ENCODE data around the gene KLHL17. TPM values are rescaled to one million over a fixed set of nuclear protein-coding genes. Genes with fewer than 3 reads are reported as not detected.

KLHL17 gene
- total RNA-seq, 2 donors from 2014 or later: 10.9 to 24.5 TPM

GRCh38 chr1:966135-966703 is 5.8 kb downstream of the KLHL17 start, which contains the start of gene PLEKHN1:
TSS of gene PLEKHN1 (plus strand) at chr1:966482. CDS start at chr1:966532, 50 bp downstream.
- WGBS: 2% methylated on average over 17 of the region's 31 CpGs
- intact Hi-C loops (cut with DNase I): loop anchor here (5.0 kb wide), 1 partner anchor 59 kb away; no protein-coding TSS in a partner anchor
- Histone ChIP-seq H3K36me3 (no peaks in the 10 kb centered on the region), H3K27ac (peak within 1 kb of the TSS; percentile 85 to 89), H3K4me3 (peak within 1 kb of the TSS; percentile 47 to 55), H3K9me3 (no peaks in the 10 kb centered on the region), H3K27me3 (replicated peaks; ENCODE audit: insufficient read depth) (no peaks in the 10 kb centered on the region), H3K4me1 (replicated peaks) (peaks cover 6% of the 10 kb centered on the region)
- TF ChIP-seq POLR2A (IDR thresholded peaks at IDR 0.05): peak; percentile 61
- TF ChIP-seq POLR2AphosphoS5 (IDR thresholded peaks at IDR 0.05): no peak
- TF ChIP-seq CTCF (IDR thresholded peaks at IDR 0.05): no peak
- peak; percentile 46 for DNase-seq (ENCODE audit: low spot score)

- Histone ChIP-seq H3K27ac (peak overlapping the region; percentile 85 to 89), H3K27me3 (replicated peaks; ENCODE audit: insufficient read depth) (no peaks in the 10 kb centered on the region), H3K4me1 (replicated peaks) (peaks cover 6% of the 10 kb centered on the region), H3K9me3 (no peaks in the 10 kb centered on the region), H3K4me3 (peak overlapping the region; percentile 47 to 55), H3K36me3 (no peaks in the 10 kb centered on the region)
- TF ChIP-seq POLR2A (IDR thresholded peaks at IDR 0.05) (peak; percentile 75), POLR2AphosphoS5 (IDR thresholded peaks at IDR 0.05) (peak; percentile 64), CTCF (IDR thresholded peaks at IDR 0.05) (no peak)
- under 1% methylated on average over 52 of the region's 60 CpGs for WGBS
- intact Hi-C loops (cut with DNase I): loop anchor here (5.0 kb wide), 1 partner anchor 60 kb away; no protein-coding TSS in a partner anchor
- peak; percentile 71 for DNase-seq (ENCODE audit: low spot score)
Measured at GRCh38 chr1:966704-967300, 6.4 kb downstream of the KLHL17 start.

- Histone ChIP-seq H3K27ac (no peak overlapping the region), H3K4me3 (no peak overlapping the region), H3K27me3 (replicated peaks; ENCODE audit: insufficient read depth) (no peaks in the 10 kb centered on the region), H3K36me3 (no peaks in the 10 kb centered on the region), H3K9me3 (no peaks in the 10 kb centered on the region), H3K4me1 (replicated peaks) (peaks cover 6% of the 10 kb centered on the region)
- TF ChIP-seq POLR2A (IDR thresholded peaks at IDR 0.05) (no peak), POLR2AphosphoS5 (IDR thresholded peaks at IDR 0.05) (no peak), CTCF (IDR thresholded peaks at IDR 0.05) (no peak)
- no peak for DNase-seq (ENCODE audit: low spot score)
- WGBS: 72% methylated on average over 19 of the region's 23 CpGs
- intact Hi-C loops (cut with DNase I): loop anchor here (5.0 kb wide), 1 partner anchor 60 kb away; no protein-coding TSS in a partner anchor
Measured at GRCh38 chr1:967466-968343, 7.3 kb downstream of the KLHL17 start.

- Histone ChIP-seq H3K27me3 (replicated peaks; ENCODE audit: insufficient read depth) (no peaks in the 10 kb centered on the region), H3K4me3 (no peak overlapping the region), H3K36me3 (no peaks in the 10 kb centered on the region), H3K9me3 (no peaks in the 10 kb centered on the region), H3K27ac (no peak overlapping the region), H3K4me1 (replicated peaks) (peaks cover 6% of the 10 kb centered on the region)
- no peak for DNase-seq (ENCODE audit: low spot score)
- 83% methylated on average over 15 of the region's 15 CpGs for WGBS
- intact Hi-C loops (cut with DNase I): loop anchor here (5.0 kb wide), 1 partner anchor 62 kb away; no protein-coding TSS in a partner anchor
- TF ChIP-seq POLR2AphosphoS5 (IDR thresholded peaks at IDR 0.05): no peak
- TF ChIP-seq CTCF (IDR thresholded peaks at IDR 0.05): no peak
- no peak for TF ChIP-seq POLR2A (IDR thresholded peaks at IDR 0.05)
Measured at GRCh38 chr1:969260-969855, 9.0 kb downstream of the KLHL17 start.

All from prostate gland (tissue), 2 donors.